Memory B cell (primary cell): ENCODE results near the gene RNF144A.

Experiments used
- ATAC-seq: fragments of 150-1000 bp; cut with Tn5 transposase; 2 replicates; pipeline ENCODE4 v1.10.0; 2021; ENCODE audit warnings: low read depth, mild to moderate bottlenecking, moderate library complexity
- DNase-seq, 2 donors: peaks; one replicate each; pipeline ENCODE4 v3.0.0; 2022; ENCODE audit warnings: low spot score in 2 of 2
- H3K27ac Mint-ChIP-seq: one replicate; pipeline ENCODE4 v1.8.0; 2022; ENCODE audit warnings: mild to moderate bottlenecking, moderate library complexity, mixed read lengths
- H3K27me3 Mint-ChIP-seq: one replicate; pipeline ENCODE4 v1.8.0; 2022; ENCODE audit warnings: mixed read lengths
- H3K36me3 Mint-ChIP-seq: one replicate; pipeline ENCODE4 v1.8.0; 2022; ENCODE audit warnings: mild to moderate bottlenecking, mixed read lengths
- H3K4me1 Mint-ChIP-seq: one replicate; pipeline ENCODE4 v1.8.0; 2022; ENCODE audit warnings: mixed read lengths
- H3K4me3 Mint-ChIP-seq: one replicate; pipeline ENCODE4 v1.8.0; 2022; ENCODE audit warnings: mild to moderate bottlenecking, moderate library complexity, mixed read lengths
- H3K9me3 Mint-ChIP-seq: one replicate; pipeline ENCODE4 v1.8.0; 2022; ENCODE audit warnings: mixed read lengths

RNF144A gene

GRCh38 chr2:6941299-6942046, 24.3 kb downstream of the RNF144A start:
- Mint-ChIP-seq H3K4me1 (peaks cover 9% of the 10 kb centered on the region), H3K36me3 (peaks cover 11% of the 10 kb centered on the region), H3K9me3 (no peaks in the 10 kb centered on the region)

GRCh38 chr2:6942848-6943247, 25.6 kb downstream of the RNF144A start:
- DNase-seq (no peak), ATAC-seq (no peak)
- Mint-ChIP-seq H3K4me3 (no peak overlapping the region), H3K9me3 (no peaks in the 10 kb centered on the region), H3K36me3 (peaks cover 12% of the 10 kb centered on the region), H3K27ac (no peak overlapping the region), H3K27me3 (peaks cover 3% of the 10 kb centered on the region), H3K4me1 (peaks cover 9% of the 10 kb centered on the region)

More at GRCh38 chr2:6941299-6942046, 24.3 kb downstream of the RNF144A start:
- ATAC-seq (no peak), DNase-seq (no peak)
- H3K4me3 Mint-ChIP-seq, result no peak overlapping the region
- no peak overlapping the region for H3K27ac Mint-ChIP-seq
- peaks cover 3% of the 10 kb centered on the region for H3K27me3 Mint-ChIP-seq

- H3K9me3 Mint-ChIP-seq, result no peaks in the 10 kb centered on the region
- no peak for DNase-seq
- no peak overlapping the region for H3K27ac Mint-ChIP-seq
- no peak overlapping the region for H3K4me3 Mint-ChIP-seq
- H3K36me3 Mint-ChIP-seq, result peaks cover 12% of the 10 kb centered on the region
- no peak for ATAC-seq
- H3K27me3 Mint-ChIP-seq, result peaks cover 3% of the 10 kb centered on the region
- peaks cover 9% of the 10 kb centered on the region for H3K4me1 Mint-ChIP-seq
These were observed 26.3 kb downstream of the RNF144A start for GRCh38 chr2:6943523-6943922.

GRCh38 chr2:6943971-6944370, 26.8 kb downstream of the RNF144A start:
- H3K4me3 Mint-ChIP-seq, result no peak overlapping the region
- ATAC-seq (no peak), DNase-seq (no peak)
- H3K27me3 Mint-ChIP-seq, result peaks cover 3% of the 10 kb centered on the region
- peaks cover 9% of the 10 kb centered on the region for H3K4me1 Mint-ChIP-seq
- H3K36me3 Mint-ChIP-seq, result peaks cover 12% of the 10 kb centered on the region
- H3K9me3 Mint-ChIP-seq, result no peaks in the 10 kb centered on the region
- no peak overlapping the region for H3K27ac Mint-ChIP-seq

GRCh38 chr2:6944555-6944954, 27.3 kb downstream of the RNF144A start:
- peaks cover 3% of the 10 kb centered on the region for H3K27me3 Mint-ChIP-seq
- H3K4me1 Mint-ChIP-seq, result peaks cover 9% of the 10 kb centered on the region
- H3K36me3 Mint-ChIP-seq, result peaks cover 12% of the 10 kb centered on the region
- H3K4me3 Mint-ChIP-seq, result no peak overlapping the region
- no peak for DNase-seq
- no peaks in the 10 kb centered on the region for H3K9me3 Mint-ChIP-seq
- H3K27ac Mint-ChIP-seq, result no peak overlapping the region
- no peak for ATAC-seq

- no peak overlapping the region for H3K4me3 Mint-ChIP-seq
- H3K4me1 Mint-ChIP-seq, result peaks cover 9% of the 10 kb centered on the region
- ATAC-seq (no peak), DNase-seq (no peak)
- H3K36me3 Mint-ChIP-seq, result peaks cover 12% of the 10 kb centered on the region
- H3K9me3 Mint-ChIP-seq, result no peaks in the 10 kb centered on the region
- peaks cover 3% of the 10 kb centered on the region for H3K27me3 Mint-ChIP-seq
- no peak overlapping the region for H3K27ac Mint-ChIP-seq
These were observed 28.0 kb downstream of the RNF144A start for GRCh38 chr2:6945087-6945813.

GRCh38 chr2:6945821-6946220, 28.6 kb downstream of the RNF144A start:
- Mint-ChIP-seq H3K36me3 (peaks cover 12% of the 10 kb centered on the region), H3K4me3 (no peak overlapping the region), H3K9me3 (no peaks in the 10 kb centered on the region), H3K27me3 (peaks cover 3% of the 10 kb centered on the region), H3K27ac (no peak overlapping the region), H3K4me1 (peaks cover 9% of the 10 kb centered on the region)
- DNase-seq, result no peak
- ATAC-seq, result no peak

- ATAC-seq, result no peak
- Mint-ChIP-seq H3K27me3 (peaks cover 1% of the 10 kb centered on the region), H3K27ac (no peak overlapping the region), H3K36me3 (peaks cover 7% of the 10 kb centered on the region), H3K9me3 (no peaks in the 10 kb centered on the region), H3K4me3 (no peak overlapping the region), H3K4me1 (peaks cover 9% of the 10 kb centered on the region)
- no peak for DNase-seq
These were observed 29.5 kb downstream of the RNF144A start for GRCh38 chr2:6946722-6947121.

GRCh38 chr2:6947929-6948676, 30.9 kb downstream of the RNF144A start:
- Mint-ChIP-seq H3K27me3 (no peaks in the 10 kb centered on the region), H3K27ac (no peak overlapping the region)

GRCh38 chr2:6948677-6949351, 31.6 kb downstream of the RNF144A start:
- Mint-ChIP-seq H3K4me3 (no peak overlapping the region), H3K4me1 (peaks cover 8% of the 10 kb centered on the region), H3K27me3 (no peaks in the 10 kb centered on the region), H3K36me3 (peaks cover 3% of the 10 kb centered on the region), H3K27ac (no peak overlapping the region), H3K9me3 (no peaks in the 10 kb centered on the region)
- DNase-seq (no peak), ATAC-seq (no peak)

More at GRCh38 chr2:6947929-6948676, 30.9 kb downstream of the RNF144A start:
- Mint-ChIP-seq H3K36me3 (peaks cover 3% of the 10 kb centered on the region), H3K4me3 (no peak overlapping the region), H3K4me1 (peaks cover 9% of the 10 kb centered on the region), H3K9me3 (no peaks in the 10 kb centered on the region)
- DNase-seq (no peak), ATAC-seq (no peak)

GRCh38 chr2:6951046-6951445, 33.8 kb downstream of the RNF144A start:
- DNase-seq, result no peak
- Mint-ChIP-seq H3K4me1 (no peaks in the 10 kb centered on the region), H3K27ac (no peak overlapping the region), H3K36me3 (peaks cover 1% of the 10 kb centered on the region), H3K27me3 (no peaks in the 10 kb centered on the region), H3K9me3 (no peaks in the 10 kb centered on the region), H3K4me3 (no peak overlapping the region)
- no peak for ATAC-seq

GRCh38 chr2:6952101-6952500, 34.9 kb downstream of the RNF144A start:
- Mint-ChIP-seq H3K27me3 (no peaks in the 10 kb centered on the region), H3K9me3 (no peaks in the 10 kb centered on the region), H3K4me3 (no peak overlapping the region), H3K27ac (no peak overlapping the region), H3K36me3 (peaks cover 1% of the 10 kb centered on the region), H3K4me1 (no peaks in the 10 kb centered on the region)
- ATAC-seq (no peak), DNase-seq (no peak)

GRCh38 chr2:6954586-6954985, 37.4 kb downstream of the RNF144A start:
- Mint-ChIP-seq H3K9me3 (no peaks in the 10 kb centered on the region), H3K36me3 (no peaks in the 10 kb centered on the region), H3K27ac (no peak overlapping the region), H3K4me1 (no peaks in the 10 kb centered on the region), H3K4me3 (no peak overlapping the region), H3K27me3 (no peaks in the 10 kb centered on the region)
- ATAC-seq (no peak), DNase-seq (no peak)
